Neural cell (in vitro differentiated cells): ENCODE measurements around the gene INTS14.

Experiments
- EP300 ChIP-seq: fragments of 450-650 bp; conservative IDR thresholded peaks from 2 replicates; pipeline ENCODE4 v1.6.1; 2014; ENCODE audit warnings: antibody characterized with exemption, mild to moderate bottlenecking, moderate library complexity; ENCODE audit not compliant: poor library complexity, severe bottlenecking
- EZH2 ChIP-seq: fragments of 200-600, 300-800 bp; shearing (Covaris generic), sonication (generic); IDR thresholded peaks from 2 replicates; pipeline ENCODE4 v1.6.1; 2014; ENCODE audit warnings: antibody characterized with exemption, low read length, borderline replicate concordance, mild to moderate bottlenecking; ENCODE audit not compliant: insufficient read depth, poor library complexity, severe bottlenecking
- POLR2AphosphoS5 ChIP-seq: IDR thresholded peaks from 2 replicates; pipeline ENCODE4 v1.6.1; 2012
- TF ChIP-seq, protein P1 (sequence below): fragments of 450-650 bp; IDR thresholded peaks from 2 replicates; pipeline ENCODE4 v1.5.1; 2014; ENCODE audit warnings: antibody characterized with exemption, mild to moderate bottlenecking, moderate library complexity; ENCODE audit not compliant: poor library complexity, severe bottlenecking

DNA sequence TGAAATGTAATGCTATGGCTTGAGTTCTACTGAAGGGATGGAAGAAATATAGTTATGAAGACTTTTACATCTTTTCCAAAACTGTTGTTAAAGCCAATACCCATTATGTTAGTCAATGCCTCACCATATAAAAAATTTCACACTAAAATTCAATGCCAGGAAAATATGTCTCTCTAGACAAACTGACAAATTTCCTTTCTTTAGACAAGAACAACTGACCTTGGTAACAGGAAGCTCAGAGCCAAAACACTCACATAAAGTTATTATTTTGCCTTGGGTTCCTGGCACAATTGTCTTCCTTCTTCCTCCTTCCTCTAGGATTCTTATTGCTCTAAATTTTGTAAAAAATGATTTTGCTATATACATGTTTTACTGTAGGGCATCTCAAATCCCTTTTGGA lies 26.7 kb downstream of the INTS14 start:
- TF ChIP-seq, protein P1, sequence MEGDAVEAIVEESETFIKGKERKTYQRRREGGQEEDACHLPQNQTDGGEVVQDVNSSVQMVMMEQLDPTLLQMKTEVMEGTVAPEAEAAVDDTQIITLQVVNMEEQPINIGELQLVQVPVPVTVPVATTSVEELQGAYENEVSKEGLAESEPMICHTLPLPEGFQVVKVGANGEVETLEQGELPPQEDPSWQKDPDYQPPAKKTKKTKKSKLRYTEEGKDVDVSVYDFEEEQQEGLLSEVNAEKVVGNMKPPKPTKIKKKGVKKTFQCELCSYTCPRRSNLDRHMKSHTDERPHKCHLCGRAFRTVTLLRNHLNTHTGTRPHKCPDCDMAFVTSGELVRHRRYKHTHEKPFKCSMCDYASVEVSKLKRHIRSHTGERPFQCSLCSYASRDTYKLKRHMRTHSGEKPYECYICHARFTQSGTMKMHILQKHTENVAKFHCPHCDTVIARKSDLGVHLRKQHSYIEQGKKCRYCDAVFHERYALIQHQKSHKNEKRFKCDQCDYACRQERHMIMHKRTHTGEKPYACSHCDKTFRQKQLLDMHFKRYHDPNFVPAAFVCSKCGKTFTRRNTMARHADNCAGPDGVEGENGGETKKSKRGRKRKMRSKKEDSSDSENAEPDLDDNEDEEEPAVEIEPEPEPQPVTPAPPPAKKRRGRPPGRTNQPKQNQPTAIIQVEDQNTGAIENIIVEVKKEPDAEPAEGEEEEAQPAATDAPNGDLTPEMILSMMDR: no peak
- TF ChIP-seq EP300 (no peak), POLR2AphosphoS5 (no peak), EZH2 (no peak)
